Karpas-422 (cell line): ENCODE results near the gene SPTSSA. TPM values are rescaled to one million over a fixed set of nuclear protein-coding genes. Genes with fewer than 3 reads are reported as not detected.
A peak's percentile ranks its signal among the peaks of the same experiment; 100 is the strongest.
"Not testable (repeated sequence)": the region's sequence is repeated elsewhere in the genome, so short reads cannot be mapped to it uniquely, and the experiment has no call there.

Experiments
- DNase-seq: peaks from one replicate; pipeline ENCODE4 v3.0.0-alpha.2; 2015
- H2AFZ ChIP-seq: fragments of 200-600 bp; sonication (generic); 2 replicates; pipeline ENCODE4 v1.6.1; 2014; ENCODE audit warnings: antibody characterized with exemption, low read length, mixed read lengths
- H3K27ac ChIP-seq: fragments of 200-600 bp; sonication (generic); 2 replicates; pipeline ENCODE4 v1.5.1; 2014; ENCODE audit warnings: mild to moderate bottlenecking, low read length, moderate library complexity
- H3K27me3 ChIP-seq: fragments of 200-600 bp; sonication (generic); 2 replicates; pipeline ENCODE4 v1.6.1; 2014; ENCODE audit warnings: low read length, mixed read lengths
- H3K36me3 ChIP-seq: fragments of 200-600 bp; sonication (generic); 2 replicates; pipeline ENCODE4 v1.6.1; 2014; ENCODE audit warnings: low read length, mixed read lengths; ENCODE audit not compliant: insufficient read depth
- H3K4me1 ChIP-seq: fragments of 200-600 bp; sonication (generic); 2 replicates; pipeline ENCODE4 v1.6.1; 2014; ENCODE audit warnings: mild to moderate bottlenecking, low read length, mixed read lengths
- H3K4me2 ChIP-seq: fragments of 200-600 bp; sonication (generic); 2 replicates; pipeline ENCODE4 v1.6.1; 2014; ENCODE audit warnings: low read length, low read depth, mild to moderate bottlenecking; ENCODE audit not compliant: poor library complexity, severe bottlenecking
- H3K4me3 ChIP-seq: fragments of 200-600 bp; sonication (generic); 2 replicates; pipeline ENCODE4 v1.5.1; 2014; ENCODE audit warnings: mild to moderate bottlenecking, antibody characterized with exemption, low read length, mixed read lengths
- H3K79me2 ChIP-seq: fragments of 200-600 bp; sonication (generic); 2 replicates; pipeline ENCODE4 v1.6.1; 2014; ENCODE audit warnings: mild to moderate bottlenecking, low read length, mixed read lengths
- H3K9ac ChIP-seq: fragments of 200-600 bp; sonication (generic); 2 replicates; pipeline ENCODE4 v1.6.0; 2014; ENCODE audit warnings: low read length
- H3K9me2 ChIP-seq: fragments of 200-600 bp; sonication (generic), shearing (Covaris generic); replicated peaks from 2 replicates; pipeline ENCODE4 v1.6.0; 2014; ENCODE audit warnings: mild to moderate bottlenecking, low read length, moderate library complexity; ENCODE audit not compliant: insufficient read depth
- H3K9me3 ChIP-seq: fragments of 300-700, 200-600 bp; sonication (generic); 2 replicates; pipeline ENCODE4 v1.6.1; 2014; ENCODE audit warnings: low read length, mixed read lengths
- H4K20me1 ChIP-seq: fragments of 200-600 bp; sonication (generic); 2 replicates; pipeline ENCODE4 v1.6.1; 2014; ENCODE audit warnings: mild to moderate bottlenecking, antibody characterized with exemption, low read length, low read depth; ENCODE audit not compliant: insufficient read depth
- total RNA-seq: library from RNA; depleted of rRNA; stranded (reverse); fragments of >200 nt; shearing (Covaris generic); gene quantifications from 2 replicates; pipeline ENCODE4 v1.2.3, GENCODE V29; 2014; ENCODE audit warnings: low replicate concordance

Gene SPTSSA
- total RNA-seq, 1 experiment from 2014 or later, result 25.9 TPM

- H4K20me1 ChIP-seq, result no peaks in the 10 kb centered on the region
- H3K4me3 ChIP-seq, result no peak overlapping the region
- no peaks in the 10 kb centered on the region for H3K79me2 ChIP-seq
- no peak overlapping the region for H3K4me2 ChIP-seq
- peaks cover 10% of the 10 kb centered on the region for H3K9me3 ChIP-seq
- no peaks in the 10 kb centered on the region for H3K9me2 ChIP-seq
- H3K27me3 ChIP-seq, result no peaks in the 10 kb centered on the region
- no peak overlapping the region for H3K27ac ChIP-seq
- H3K36me3 ChIP-seq, result no peaks in the 10 kb centered on the region
- H3K4me1 ChIP-seq, result no peaks in the 10 kb centered on the region
- no peak for DNase-seq
- no peak overlapping the region for H2AFZ ChIP-seq
- H3K9ac ChIP-seq, result no peak overlapping the region
Measured at GRCh38 chr14:34407951-34408350, 54.1 kb downstream of the SPTSSA start.

GRCh38 chr14:34404416-34404815, 57.6 kb downstream of the SPTSSA start:
- H3K4me3 ChIP-seq, result no peak overlapping the region
- no peaks in the 10 kb centered on the region for H3K9me2 ChIP-seq
- no peaks in the 10 kb centered on the region for H3K79me2 ChIP-seq
- H3K36me3 ChIP-seq, result no peaks in the 10 kb centered on the region
- no peaks in the 10 kb centered on the region for H4K20me1 ChIP-seq
- H3K9me3 ChIP-seq, result no peaks in the 10 kb centered on the region; the same call in 1 of the 2 replicates
- H3K4me1 ChIP-seq, result no peaks in the 10 kb centered on the region
- H3K4me2 ChIP-seq, result no peak overlapping the region
- no peaks in the 10 kb centered on the region for H3K27me3 ChIP-seq
- H2AFZ ChIP-seq, result no peak overlapping the region
- DNase-seq, result no peak
- H3K27ac ChIP-seq, result no peak overlapping the region
- no peak overlapping the region for H3K9ac ChIP-seq

- H3K36me3 ChIP-seq, result no peaks in the 10 kb centered on the region
- H3K79me2 ChIP-seq, result no peaks in the 10 kb centered on the region
- H3K9me2 ChIP-seq, result no peaks in the 10 kb centered on the region
- no peaks in the 10 kb centered on the region for H4K20me1 ChIP-seq
- no peaks in the 10 kb centered on the region for H3K27me3 ChIP-seq
- no peak overlapping the region for H3K27ac ChIP-seq
- no peak overlapping the region for H3K4me3 ChIP-seq
- no peak for DNase-seq
- no peaks in the 10 kb centered on the region for H3K4me1 ChIP-seq
- H3K9me3 ChIP-seq, result no peaks in the 10 kb centered on the region
- H2AFZ ChIP-seq, result no peak overlapping the region
- H3K4me2 ChIP-seq, result no peak overlapping the region
- no peak overlapping the region for H3K9ac ChIP-seq
Measured at GRCh38 chr14:34403646-34404045, 58.4 kb downstream of the SPTSSA start.

DNA sequence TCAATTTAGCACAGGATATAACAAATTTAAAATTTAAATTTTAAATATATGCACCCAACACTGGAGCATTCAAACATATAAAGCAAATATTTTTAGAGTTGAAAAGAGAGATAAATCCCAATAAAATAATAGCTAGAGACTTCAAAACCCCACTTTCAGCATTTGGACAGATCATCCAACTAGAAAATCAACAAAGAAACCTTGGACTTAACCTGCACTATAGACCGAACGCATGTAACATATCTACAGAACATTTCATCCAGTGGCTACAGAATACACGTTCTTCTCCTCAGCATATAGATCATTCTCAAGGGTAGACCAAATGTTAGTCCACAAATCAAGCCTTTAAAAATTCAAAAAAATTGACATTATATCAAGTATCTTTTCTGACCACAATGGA, 64.0 kb downstream of the SPTSSA start:
- Histone ChIP-seq H3K9me2 (no peaks in the 10 kb centered on the region), H3K9ac (no peak overlapping the region), H2AFZ (no peak overlapping the region), H3K4me2 (no peak overlapping the region), H3K4me3 (no peak overlapping the region), H4K20me1 (no peaks in the 10 kb centered on the region), H3K27me3 (no peaks in the 10 kb centered on the region), H3K4me1 (no peaks in the 10 kb centered on the region), H3K27ac (no peak overlapping the region), H3K9me3 (no peaks in the 10 kb centered on the region), H3K79me2 (no peaks in the 10 kb centered on the region), H3K36me3 (no peaks in the 10 kb centered on the region)
- no peak for DNase-seq

DNA sequence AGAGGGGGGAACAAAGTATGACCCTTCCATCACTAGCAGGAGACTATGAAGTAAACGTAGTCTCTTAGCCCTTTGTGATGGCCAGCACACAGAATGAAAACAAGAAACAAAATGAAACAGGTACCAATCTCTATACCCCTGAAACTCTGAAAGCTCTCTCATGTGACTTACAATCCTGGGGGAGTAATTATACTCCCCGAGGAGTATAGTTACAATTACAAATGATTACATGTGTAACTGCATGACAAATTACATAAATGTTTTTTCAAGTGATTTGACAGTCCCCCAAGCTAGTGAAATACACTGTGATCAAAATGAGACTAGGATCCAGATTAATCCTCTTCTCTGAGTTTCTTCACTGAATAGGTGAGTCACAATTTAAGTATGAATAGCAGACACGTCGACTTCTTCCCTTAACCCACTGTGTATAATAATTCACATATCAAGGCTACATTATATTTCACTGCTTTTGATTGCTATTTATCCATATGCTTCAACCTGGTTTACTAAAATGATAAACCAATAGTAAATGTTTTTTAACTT, 74.0 kb downstream of the SPTSSA start:
- no peak overlapping the region for H2AFZ ChIP-seq
- no peak overlapping the region for H3K4me3 ChIP-seq
- H3K4me2 ChIP-seq, result no peak overlapping the region
- no peaks in the 10 kb centered on the region for H3K36me3 ChIP-seq
- no peaks in the 10 kb centered on the region for H3K79me2 ChIP-seq
- no peaks in the 10 kb centered on the region for H3K9me2 ChIP-seq
- no peaks in the 10 kb centered on the region for H3K9me3 ChIP-seq
- no peaks in the 10 kb centered on the region for H3K4me1 ChIP-seq
- peak; percentile 34 for DNase-seq
- no peaks in the 10 kb centered on the region for H3K27me3 ChIP-seq
- H3K9ac ChIP-seq, result no peak overlapping the region
- H4K20me1 ChIP-seq, result no peaks in the 10 kb centered on the region
- no peak overlapping the region for H3K27ac ChIP-seq

- Histone ChIP-seq H3K4me3 (no peak overlapping the region), H3K9ac (no peak overlapping the region), H3K36me3 (no peaks in the 10 kb centered on the region), H3K4me2 (no peak overlapping the region), H2AFZ (no peak overlapping the region), H3K9me3 (no peaks in the 10 kb centered on the region), H3K27me3 (no peaks in the 10 kb centered on the region), H4K20me1 (no peaks in the 10 kb centered on the region), H3K9me2 (no peaks in the 10 kb centered on the region), H3K79me2 (no peaks in the 10 kb centered on the region), H3K27ac (no peak overlapping the region), H3K4me1 (no peaks in the 10 kb centered on the region)
- peak; percentile 31 for DNase-seq
Measured at GRCh38 chr14:34386865-34387485, 75.1 kb downstream of the SPTSSA start.

DNA sequence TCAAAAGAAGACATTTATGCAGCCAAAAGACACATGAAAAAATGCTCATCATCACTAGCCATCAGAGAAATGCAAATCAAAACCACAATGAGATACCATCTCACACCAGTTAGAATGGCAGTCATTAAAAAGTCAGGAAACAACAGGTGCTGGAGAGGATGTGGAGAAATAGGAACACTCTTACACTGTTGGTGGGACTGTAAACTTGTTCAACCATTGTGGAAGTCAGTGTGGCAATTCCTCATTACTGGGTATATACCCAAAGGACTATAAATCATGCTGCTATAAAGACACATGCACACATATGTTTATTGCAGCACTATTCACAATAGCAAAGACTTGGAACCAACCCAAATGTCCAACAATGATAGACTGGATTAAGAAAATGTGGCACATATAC, 76.2 kb downstream of the SPTSSA start:
- H3K4me1 ChIP-seq, H3K4me3 ChIP-seq: not testable (repeated sequence)

DNA sequence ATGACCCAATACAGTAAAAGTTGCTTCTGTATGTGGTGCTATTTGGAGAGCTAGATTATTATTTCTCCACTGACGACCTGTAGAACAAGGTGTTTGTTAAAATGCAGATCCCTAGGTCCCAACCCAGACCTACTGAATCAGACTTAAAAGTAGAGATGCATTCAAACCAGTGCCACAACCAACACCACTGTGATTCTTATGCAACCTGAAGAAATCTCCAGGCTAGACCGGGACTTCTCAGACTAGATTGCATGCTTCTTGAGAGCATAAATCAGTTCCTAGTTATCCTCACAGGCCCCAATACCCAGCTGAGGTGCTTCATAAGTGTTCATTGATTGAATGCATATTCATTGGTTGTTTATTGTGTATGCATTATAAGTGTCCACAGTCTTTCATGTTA, 78.2 kb downstream of the SPTSSA start:
- H3K9me2 ChIP-seq, result no peaks in the 10 kb centered on the region
- H3K79me2 ChIP-seq, result no peaks in the 10 kb centered on the region
- H3K9ac ChIP-seq, result no peak overlapping the region
- no peaks in the 10 kb centered on the region for H3K27me3 ChIP-seq
- H2AFZ ChIP-seq, result no peak overlapping the region
- H3K4me1 ChIP-seq, result no peaks in the 10 kb centered on the region
- H3K4me2 ChIP-seq, result no peak overlapping the region
- no peak overlapping the region for H3K4me3 ChIP-seq
- no peaks in the 10 kb centered on the region for H3K36me3 ChIP-seq
- H3K9me3 ChIP-seq, result no peaks in the 10 kb centered on the region
- DNase-seq, result peak; percentile 1
- no peak overlapping the region for H3K27ac ChIP-seq
- no peaks in the 10 kb centered on the region for H4K20me1 ChIP-seq

More for the DNA sequence above, 76.2 kb downstream of the SPTSSA start:
- not testable (repeated sequence) for H3K79me2 ChIP-seq, H3K4me2 ChIP-seq, DNase-seq, H3K9ac ChIP-seq, H3K27me3 ChIP-seq, H3K27ac ChIP-seq, H4K20me1 ChIP-seq, H3K36me3 ChIP-seq, H2AFZ ChIP-seq, H3K9me2 ChIP-seq, H3K9me3 ChIP-seq
